Right hindlimb (tissue), 1 donor: ENCODE measurements around the gene SLC9A1.
A peak's percentile ranks its signal among the peaks of the same experiment; 100 is the strongest.

ENCODE experiments used
- DNase-seq: peaks from one replicate; pipeline ENCODE4 v3.0.0-alpha.2; 2018

Gene SLC9A1

DNA sequence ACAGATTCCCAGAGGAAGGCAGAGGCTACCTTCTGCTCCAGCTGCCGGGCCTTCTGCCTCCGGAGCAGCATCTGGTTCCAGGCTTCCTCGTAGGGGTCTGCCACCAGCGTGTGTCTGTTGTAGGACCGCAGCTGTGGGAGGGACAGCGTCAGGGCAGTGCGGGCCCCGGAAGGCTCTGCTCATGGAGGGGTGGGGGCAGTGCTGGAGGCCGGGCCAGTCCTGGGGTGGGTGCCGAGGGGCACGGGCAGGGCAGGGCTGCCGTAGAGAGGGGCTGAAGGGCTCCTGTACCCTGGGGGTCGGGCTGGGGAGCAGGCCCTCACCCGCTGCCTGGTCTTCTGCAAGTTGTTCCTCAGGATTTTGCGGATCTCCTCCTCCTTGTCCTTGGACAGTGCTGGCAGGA is 53.2 kb downstream of the SLC9A1 start:
- DNase-seq, result no peak

DNA sequence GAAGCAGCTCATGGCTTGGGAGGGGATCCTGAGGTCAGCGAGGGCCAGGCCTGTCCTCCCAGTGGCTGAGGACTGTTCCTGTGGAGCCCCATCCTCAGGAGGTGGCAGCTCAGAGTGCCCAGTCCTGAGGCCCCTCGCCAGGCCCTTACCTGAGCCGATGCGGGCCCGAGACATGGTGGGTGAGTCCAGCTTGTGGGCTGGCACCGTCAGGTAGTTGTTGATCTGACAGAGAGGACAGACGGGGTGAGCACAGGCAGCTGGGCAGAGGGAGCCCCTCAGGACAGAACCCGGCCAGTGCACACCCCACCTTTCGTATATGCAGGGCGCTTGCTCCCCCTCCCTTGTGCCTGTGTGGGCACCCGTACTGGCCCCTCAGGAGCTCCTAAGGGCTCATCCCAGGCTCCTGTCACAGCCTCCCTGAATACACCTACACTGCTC is 53.9 kb downstream of the SLC9A1 start:
- DNase-seq, result no peak

DNA sequence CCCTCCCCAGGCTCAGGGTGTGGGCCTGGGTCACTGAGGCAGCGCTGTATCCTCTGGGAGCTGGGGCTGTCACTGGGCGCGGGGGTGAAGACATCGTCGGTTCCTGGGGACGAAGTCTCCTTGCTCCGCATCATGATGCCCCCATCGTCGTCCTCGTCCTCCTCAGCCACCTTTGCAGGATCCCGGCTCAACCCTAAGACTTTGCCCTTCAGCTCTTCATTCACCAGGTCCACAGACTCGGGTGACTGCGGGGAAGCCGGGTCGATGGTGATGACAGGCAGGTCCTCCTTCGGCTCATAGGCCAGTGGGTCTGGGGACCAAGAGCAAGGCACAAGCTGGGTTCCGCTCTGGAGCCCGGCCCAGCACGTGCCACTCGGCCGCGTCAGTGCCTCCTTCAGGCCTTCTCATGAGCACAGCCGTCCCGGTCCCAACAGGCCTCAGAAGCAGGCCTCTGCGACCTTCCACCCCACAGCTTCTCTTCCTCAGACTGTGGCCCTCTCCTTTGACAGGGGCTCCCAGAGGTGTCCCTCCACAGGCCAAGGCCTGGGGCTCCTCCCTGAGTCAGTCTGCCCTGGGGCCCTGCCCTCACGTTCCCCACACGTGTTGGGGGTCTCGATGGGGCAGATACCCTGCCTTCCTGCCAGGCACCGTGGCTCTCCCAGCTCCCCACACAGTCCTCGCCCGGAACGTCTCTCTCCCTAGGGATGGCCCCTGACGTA is 54.4 kb downstream of the SLC9A1 start:
- DNase-seq, result no peak

DNA sequence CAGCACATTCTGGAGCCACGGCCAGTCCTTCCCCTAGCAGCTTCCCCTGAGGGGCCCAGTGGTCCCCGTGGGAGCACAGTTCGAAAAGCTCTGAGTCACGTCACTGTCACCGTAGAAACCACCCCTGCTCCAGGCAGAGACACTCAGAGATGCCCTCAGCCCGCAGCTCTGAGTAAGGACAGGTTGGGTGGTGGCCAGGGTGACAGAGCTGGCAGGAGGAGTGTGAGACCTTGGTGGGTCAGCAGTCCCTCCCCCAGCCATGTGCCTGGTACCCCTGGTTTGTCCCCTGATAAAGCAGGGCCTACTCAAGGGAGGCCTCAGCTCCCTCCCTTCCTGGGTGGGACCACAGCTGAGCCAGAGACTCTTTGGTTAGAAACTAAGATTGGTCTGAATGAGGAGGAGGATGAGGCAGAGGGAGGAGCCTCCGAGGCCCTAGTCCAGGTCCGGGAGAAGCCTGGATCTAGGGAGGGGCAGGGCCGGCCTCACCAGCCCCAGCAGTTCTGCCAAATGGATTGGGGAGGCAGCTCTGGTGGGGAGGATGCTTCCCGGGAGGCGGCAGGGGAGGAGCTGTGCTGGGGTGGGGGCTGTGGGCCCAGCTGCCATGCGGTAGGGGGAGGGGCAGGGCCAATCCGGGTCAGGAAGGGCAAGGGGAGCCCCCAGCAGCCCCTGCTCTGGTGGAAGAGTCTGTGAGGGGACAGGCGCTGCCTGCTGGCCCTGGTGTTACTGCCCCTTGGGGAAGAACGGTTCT is 55.2 kb downstream of the SLC9A1 start:
- peak; percentile 68 for DNase-seq

DNA sequence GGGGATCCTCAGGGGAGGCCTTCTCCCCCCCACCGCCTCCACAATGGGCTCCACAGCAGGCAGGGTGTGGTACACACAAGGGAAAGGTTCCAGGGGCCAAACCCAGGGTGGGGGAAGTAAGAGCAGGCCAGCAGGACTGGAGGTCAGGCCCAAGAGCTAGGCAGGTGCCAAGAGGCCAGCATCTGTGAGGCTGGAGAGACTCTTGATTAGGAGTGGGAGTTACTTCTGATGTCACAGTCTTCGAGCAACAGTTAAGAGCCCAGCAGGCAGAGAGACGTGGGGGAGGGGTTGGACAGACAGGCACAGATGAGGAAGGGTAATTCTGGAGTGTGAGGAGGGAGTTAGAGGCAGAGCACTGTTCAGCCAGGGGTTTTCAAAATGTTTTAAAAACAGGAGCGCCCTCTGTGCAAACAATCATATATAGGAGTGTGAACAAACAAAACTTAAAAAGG is 55.8 kb downstream of the SLC9A1 start:
- peak; percentile 78 for DNase-seq

DNA sequence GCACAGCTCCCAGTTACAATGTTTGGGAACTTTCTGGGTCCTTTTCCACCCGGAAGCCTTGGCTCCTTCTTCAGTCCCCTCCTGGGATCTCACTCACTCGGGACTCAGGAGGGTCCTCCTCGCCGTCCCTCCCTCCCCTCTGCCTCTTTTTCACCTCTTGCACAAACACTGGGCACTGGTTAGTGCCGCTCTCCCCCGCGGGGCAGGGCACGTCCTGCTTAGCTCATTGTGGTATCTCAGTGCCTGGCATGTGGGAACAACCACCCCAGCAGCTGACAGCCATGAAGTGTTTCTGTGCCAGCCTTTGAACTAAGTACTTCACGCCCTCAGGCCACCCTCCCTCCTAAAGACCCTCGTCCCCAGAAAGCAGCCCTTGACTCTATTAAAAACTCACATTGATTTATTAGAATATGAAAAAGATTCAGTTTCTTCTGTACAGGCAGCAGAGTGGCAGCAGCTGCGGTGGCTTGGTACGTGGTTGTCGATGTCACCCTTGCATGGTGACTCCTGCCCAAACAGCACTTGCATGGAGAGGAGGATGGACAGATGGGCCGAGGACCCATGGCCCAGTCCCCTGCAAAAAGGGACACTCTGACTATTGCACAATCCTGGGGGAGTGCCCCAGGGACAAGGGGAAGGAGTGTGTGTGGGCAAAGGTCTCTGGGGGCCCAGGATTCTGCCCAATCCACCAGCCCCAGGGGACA is 56.3 kb downstream of the SLC9A1 start:
- DNase-seq, result no peak

DNA sequence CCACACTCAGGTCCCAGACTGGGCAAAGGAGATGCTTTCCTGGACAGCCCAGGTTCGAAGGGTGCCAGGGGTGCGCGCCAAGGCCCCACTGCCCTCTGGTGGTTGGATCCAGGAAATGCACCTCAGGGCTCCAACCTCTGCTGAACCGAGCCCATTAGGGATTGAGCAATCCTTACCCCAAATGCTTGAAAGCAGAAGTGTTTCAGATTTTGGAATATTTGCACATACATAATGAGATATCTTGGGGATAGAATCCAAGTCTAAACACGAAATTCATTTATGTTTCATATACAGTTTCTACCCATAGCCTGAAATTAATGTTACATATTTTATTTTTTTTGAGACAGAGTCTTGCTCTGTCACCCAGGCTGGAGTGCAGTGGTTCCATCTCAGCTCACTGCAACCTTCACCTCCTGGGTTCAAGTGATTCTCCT is 57.4 kb downstream of the SLC9A1 start:
- peak; percentile 83 for DNase-seq

DNA sequence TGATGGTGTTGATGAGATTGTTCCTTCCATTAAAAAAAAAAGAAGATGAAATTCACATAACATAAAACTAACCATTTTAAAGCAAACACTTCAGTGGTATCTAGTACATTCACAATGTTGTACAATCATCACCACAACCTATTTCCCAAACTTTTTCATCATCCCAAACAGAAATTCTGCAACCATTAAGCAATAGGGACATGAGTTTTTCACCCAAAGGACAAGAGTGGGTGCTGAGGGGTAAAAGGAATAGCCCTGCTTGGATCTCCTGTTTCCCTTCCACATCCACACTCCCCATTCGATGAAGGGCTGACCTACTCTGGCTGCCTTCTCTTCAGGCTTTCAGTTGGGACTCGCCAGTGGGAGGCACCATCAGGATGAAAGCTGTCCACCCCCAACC is 59.3 kb downstream of the SLC9A1 start:
- DNase-seq, result no peak

DNA sequence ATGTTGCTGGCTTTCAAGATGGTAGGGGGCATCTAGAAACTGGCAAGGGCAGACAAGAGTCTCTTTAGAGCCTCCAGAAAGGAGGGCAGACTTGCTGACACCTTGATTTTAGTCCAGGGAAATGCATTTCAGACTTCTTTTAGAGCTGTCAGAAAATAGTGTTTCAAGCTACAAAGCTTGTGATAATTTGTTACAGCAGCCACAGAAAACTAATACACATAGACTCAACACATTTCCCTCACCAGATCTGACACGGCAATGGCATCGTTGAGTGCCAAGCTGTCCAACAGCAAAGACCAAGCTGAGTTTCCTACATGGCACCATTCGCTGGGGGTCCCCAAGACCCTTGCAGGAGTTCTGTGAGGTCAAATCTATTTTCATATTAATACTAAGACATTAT is 62.0 kb downstream of the SLC9A1 start:
- no peak for DNase-seq

DNA sequence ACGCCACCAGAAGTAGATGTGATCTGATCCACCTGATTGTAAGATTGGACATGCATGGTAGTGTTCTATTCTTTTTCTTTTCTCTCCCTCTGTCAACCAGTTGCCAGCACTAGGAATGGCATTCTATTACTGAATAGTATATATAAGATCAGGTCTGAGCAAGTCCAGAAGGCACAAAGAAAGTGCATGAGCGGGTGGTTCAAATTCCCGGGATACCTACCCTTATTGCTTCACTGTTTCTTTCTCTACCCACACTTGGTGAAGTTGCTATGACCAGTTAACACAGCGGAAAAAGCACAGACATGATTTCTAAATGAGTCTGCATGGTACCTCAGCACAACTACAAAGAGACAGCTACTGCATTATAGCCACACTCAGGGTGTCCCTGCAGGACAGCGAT is 64.0 kb downstream of the SLC9A1 start:
- no peak for DNase-seq

DNA sequence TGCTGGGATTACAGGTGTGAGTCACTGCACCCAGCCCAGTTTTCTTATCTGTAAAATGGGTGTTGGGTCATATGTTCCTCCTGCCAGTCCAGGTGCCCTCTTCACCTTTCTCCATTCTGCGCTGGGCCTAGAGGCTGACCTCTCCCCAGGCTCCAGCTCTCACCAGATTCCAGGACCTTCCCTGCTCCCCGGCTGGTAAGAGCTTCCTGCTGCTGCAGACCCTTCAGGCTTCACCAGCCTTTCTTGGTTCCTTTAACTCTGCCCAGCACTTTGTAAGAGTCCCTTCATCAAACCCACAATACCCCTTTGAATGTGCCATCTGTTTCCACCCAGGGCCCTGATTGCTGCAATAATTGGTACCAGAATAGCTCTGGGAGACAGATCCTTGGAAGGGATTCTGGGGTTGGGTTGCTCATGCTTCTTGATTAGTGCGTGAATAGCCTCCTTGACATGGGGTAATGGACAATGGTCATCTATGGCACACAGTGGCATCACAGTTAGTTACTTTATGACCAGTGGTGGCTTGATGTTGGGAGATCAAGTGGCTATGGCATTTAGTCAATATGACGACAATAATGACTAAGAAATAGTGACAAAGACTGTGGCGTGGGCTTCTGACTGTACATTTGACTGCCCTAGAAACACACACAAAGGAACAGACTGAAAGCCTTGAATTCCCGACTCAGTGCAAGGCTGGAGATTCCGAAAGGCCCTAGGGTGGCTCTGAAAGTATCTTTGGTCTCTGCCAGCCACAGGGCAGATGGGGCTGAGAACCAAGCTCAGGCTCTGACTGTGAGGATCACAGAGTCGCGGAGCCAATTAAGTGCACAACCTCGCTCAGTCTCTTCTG is 67.3 kb downstream of the SLC9A1 start:
- no peak for DNase-seq

DNA sequence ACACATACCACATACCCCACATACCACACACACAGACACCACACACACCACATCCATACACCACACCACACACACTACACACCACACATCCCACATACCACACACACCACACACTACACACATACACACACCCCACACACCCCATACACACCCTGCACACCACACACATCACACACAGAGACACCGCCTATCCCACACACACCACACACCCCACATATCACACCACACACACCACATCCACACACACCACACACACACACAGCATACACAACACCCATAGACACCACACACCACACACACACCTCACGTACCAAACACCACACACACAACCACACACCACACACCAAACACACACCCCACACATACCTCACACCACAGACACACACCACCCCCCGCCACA is 68.3 kb downstream of the SLC9A1 start:
- no peak for DNase-seq

DNA sequence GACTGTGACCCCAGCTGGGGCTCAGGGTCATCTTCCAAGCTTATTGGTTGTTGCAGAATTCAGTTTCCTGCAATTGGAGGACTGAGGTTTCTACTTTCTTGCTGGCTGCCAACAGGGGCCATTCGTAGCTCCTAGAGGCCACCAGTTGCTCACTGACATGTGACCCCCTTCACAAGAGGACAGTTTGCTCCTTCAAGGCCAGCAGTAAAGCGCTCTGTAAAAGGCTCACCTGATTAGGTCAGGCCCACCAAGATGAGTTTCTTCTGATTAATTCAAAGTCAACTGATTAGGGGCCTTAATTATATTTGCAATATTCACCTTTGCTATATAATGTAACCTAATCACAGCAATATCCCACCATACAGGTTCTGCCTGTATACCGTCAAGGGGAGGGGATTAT is 68.9 kb downstream of the SLC9A1 start:
- DNase-seq, result no peak

DNA sequence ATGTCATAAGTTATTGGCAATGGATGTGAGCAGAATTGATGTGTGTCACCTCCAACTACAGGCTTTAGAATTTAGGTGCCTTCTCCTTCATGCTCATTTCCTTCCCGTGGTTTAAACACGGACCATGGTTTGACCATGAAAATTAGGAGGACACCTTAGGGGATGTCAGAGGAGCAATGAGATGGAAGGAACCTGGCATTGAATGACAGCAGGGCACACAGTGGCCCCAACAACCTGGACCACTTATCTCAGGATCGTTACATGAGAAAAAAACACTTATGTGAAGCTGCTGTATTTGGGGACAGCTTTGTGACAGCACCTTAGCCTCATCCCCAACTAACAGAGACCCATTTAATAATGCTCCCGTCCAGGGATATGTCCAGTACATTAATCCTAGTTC is 70.8 kb downstream of the SLC9A1 start:
- no peak for DNase-seq

DNA sequence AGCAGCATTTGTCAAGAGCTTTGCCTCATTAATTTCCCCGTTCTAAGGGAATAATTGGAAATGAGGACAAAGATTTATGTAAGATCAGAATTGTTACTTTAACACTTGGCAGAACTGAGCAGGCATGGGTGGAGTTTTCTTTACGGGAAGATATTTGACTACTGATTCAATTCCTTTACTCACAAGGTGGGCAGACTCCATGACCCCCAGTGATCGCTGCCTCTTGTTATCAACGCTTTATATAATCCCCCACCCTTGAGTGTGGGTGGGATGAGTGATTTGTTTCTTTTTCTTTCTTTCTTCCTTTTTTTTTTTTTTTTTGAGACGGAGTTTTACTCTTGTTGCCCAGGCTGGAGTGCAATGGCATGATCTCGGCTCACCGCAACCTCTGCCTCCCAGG is 77.0 kb downstream of the SLC9A1 start:
- no peak for DNase-seq

DNA sequence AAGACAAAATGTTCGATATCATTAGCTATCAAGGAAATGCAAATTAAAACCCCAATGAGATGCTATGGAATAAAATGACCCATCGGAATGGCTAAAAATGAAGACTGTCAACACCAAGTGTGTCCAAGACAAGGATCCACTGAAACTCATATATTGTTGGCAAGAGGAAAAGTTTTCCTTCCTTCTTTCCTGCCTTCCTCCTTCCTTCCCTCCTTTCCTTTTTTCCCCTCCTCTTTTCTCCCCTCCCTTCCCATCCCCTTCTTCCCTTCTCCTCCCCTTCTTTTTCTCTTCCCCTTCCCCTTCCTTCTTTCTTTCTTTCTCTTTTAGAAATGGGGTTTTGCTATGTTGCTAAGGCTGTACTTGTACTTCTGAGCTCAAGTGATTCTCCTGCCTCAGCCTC is 78.1 kb downstream of the SLC9A1 start:
- DNase-seq, result no peak

DNA sequence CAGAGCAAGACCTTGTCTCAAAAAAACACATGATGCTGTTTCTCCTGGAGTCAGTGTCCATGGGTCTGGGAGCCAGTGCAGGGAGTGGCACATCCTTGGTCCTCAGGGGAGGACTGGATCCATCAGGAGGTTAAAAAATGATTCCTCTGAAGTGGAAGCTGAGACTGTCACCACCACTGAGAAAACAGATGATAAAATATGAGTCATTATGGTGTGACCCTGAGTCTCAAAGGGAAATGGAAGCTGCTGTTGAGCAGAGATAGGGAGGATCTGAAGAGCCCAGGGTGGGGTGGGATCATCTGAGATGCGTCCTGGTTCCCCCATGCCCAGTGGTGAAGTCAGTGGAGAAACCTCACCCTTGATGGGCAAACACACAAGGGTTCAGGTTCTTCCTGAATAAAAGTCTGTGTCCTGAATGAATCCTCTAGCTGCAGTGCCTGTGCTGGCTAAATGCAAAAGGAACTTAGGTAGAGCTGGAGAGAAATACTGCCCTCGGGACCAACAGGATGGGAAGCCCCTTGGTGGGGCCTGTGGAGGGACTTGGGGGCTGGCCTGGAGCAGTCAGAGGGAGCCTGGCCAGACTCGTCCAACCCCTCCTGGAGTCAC is 80.6 kb downstream of the SLC9A1 start:
- DNase-seq, result no peak

DNA sequence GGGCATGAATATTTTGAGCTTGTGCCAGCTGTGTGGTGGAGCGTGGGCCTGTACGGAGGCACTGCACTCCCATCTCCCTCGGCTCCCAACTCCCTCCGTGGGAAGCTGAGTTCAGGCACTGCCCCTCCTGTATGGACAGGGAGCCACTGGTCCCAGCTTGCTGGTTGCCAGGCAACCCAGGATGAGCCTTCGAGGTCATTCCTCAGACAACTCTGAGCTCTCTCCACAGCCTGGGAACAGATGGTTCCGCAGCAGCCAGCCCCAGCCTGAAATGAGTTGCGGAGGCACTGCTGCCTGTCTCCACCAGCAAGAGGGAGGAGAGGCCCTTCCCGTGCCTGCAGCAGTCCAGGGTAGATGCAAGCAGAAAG is 83.9 kb downstream of the SLC9A1 start:
- peak; percentile 63 for DNase-seq

DNA sequence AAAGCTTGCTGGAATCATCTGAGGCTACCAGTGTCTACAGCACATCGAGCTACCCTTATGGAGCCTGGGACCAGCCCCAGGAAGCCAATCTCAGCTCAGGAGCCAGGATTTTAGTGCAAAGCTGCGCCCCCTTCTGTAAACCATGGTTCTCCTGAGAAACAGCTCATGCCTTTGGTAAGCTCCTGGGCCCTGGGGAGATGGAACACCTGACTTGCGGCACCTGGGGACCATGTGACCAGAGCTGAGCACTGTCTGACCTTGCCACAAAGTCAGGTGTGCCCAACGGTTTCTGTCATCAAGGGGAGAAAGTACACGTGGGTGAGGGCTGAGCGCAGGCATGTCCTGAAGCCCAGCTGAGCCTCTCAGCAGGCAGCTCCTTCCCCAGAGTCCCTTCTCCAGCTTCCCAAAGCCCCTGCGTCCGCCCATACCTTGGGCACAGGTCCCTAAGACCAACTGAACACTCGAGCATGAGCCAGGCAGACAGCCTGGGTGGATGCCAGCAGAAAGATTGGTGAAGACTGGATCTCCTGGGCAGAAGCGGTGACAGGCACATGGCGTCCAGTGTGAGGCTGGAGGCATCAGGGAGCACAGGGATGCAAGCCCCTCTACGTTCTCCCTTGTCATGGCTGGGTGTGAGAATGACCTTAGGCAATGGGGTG is 84.4 kb downstream of the SLC9A1 start:
- DNase-seq, result no peak

DNA sequence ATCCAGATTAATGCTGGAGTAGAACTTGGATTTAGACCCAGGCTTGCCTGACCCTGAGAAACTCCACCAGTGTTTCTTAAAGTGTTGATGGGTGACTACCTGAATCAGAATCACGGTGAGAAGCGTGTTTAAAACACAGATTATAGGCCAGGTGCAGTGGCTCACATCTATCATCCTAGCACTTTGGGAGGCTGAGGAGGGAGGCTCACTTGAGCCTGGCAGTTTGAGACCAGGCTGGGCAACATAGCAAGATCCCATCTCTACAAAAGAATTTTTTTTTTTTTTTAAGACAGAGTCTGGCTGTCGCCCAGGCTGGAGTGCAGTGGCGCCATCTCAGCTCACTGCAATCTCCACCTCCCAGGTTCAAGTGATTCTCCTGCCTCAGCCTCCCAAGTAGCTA is 86.0 kb downstream of the SLC9A1 start:
- DNase-seq, result no peak

DNA sequence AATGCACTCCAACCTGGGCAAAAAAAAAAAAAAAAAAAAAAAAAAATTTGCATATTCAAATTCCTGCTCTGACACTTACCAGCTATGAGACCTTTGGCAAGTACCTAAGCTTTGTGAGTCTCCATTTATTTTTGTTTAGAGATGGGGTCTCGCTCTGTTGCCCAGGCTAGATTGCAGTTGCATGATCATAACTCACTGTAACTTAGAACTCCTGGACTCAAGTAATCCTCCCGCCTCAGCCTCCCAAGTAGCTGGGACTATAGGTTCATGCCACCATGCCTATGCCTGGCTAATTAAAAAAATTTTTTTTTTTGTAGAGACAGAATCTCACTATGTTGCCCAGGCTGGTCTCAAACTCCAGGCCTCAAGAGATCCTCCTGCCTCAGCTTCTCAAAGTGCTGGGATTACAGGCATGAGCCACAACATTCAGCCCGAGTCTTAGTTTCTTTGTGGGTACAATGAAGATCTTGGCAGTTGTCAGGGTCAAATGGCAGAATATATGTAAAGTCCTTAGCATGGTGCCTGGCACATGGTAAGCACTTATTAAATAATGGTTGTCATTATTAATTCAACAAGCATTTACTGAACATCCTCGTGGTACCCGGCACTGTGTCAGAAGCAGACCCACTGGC is 88.8 kb downstream of the SLC9A1 start:
- no peak for DNase-seq
